ENCODE data around the gene FRMD4A. TPM values are rescaled to one million over a fixed set of nuclear protein-coding genes. Genes with fewer than 3 reads are reported as not detected.
"Not testable (repeated sequence)": the region's sequence is repeated elsewhere in the genome, so short reads cannot be mapped to it uniquely, and the experiment has no call there.

The FRMD4A gene
- total RNA-seq, 2 donors from 2014 or later, result 55.9 to 81.0 TPM

DNA sequence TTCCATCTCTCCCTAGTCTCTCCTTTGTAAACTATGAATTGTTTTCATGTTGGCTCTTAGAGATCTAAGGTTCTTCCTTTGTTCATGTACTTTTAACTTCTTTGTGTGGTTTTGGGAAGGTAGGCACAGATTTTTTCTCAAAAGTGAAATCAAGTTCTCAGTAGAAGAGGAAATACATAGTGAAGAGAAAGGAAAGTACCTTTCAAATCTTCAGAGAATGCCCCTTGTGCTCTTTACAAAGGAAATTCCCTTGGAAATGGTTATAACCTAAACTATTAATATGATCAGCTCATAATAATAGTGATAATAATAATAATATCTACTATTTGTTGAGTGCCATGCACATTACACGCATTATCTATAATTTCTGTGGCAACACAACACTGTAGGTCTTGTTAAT is 425.4 kb downstream of the FRMD4A start:
- no peak for ATAC-seq (ENCODE audit: insufficient number of reproducible peaks, low FRiP score, low read depth)
- H3K36me3 ChIP-seq, result no peaks in the 10 kb centered on the region
- TF ChIP-seq, protein P1, sequence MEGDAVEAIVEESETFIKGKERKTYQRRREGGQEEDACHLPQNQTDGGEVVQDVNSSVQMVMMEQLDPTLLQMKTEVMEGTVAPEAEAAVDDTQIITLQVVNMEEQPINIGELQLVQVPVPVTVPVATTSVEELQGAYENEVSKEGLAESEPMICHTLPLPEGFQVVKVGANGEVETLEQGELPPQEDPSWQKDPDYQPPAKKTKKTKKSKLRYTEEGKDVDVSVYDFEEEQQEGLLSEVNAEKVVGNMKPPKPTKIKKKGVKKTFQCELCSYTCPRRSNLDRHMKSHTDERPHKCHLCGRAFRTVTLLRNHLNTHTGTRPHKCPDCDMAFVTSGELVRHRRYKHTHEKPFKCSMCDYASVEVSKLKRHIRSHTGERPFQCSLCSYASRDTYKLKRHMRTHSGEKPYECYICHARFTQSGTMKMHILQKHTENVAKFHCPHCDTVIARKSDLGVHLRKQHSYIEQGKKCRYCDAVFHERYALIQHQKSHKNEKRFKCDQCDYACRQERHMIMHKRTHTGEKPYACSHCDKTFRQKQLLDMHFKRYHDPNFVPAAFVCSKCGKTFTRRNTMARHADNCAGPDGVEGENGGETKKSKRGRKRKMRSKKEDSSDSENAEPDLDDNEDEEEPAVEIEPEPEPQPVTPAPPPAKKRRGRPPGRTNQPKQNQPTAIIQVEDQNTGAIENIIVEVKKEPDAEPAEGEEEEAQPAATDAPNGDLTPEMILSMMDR (IDR thresholded peaks at IDR 0.05), result no peak
- H3K4me3 ChIP-seq, result no peak overlapping the region
- no peak overlapping the region for H3K27ac ChIP-seq
- H3K9me3 ChIP-seq, result no peaks in the 10 kb centered on the region
- H3K4me1 ChIP-seq (ENCODE audit: control insufficient read depth in 1 of 2, low read depth in 2 of 2), result no peaks in the 10 kb centered on the region
- H3K27me3 ChIP-seq (replicated peaks; ENCODE audit: insufficient read depth), result no peaks in the 10 kb centered on the region
- DNase-seq (ENCODE audit: low spot score), result no peak

DNA sequence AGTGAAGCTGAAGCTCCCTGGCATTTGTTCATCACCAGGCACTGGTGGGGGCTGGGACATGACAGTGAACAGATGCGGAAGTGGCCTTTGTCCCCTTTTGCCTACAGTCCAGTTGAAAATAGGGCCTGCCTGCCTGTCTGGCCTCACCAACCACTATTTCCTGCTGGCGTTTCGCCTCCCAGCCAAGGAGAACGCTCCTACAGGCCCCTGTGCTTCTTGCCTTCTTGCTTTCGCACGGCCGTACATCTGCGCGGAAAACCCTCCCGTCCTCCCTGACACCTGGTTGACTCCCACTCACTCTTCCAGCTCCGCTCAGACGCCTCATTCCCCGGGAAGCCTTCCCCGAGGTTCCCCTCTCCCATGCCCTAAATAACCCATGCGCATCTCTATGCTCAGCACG is 426.7 kb downstream of the FRMD4A start:
- Histone ChIP-seq H3K4me3 (no peak overlapping the region), H3K27me3 (replicated peaks; ENCODE audit: insufficient read depth) (no peaks in the 10 kb centered on the region), H3K27ac (no peak overlapping the region), H3K36me3 (no peaks in the 10 kb centered on the region), H3K9me3 (no peaks in the 10 kb centered on the region), H3K4me1 (ENCODE audit: control insufficient read depth in 1 of 2, low read depth in 2 of 2) (no peaks in the 10 kb centered on the region)
- ATAC-seq (ENCODE audit: insufficient number of reproducible peaks, low FRiP score, low read depth) (no peak), DNase-seq (ENCODE audit: low spot score) (no peak)
- TF ChIP-seq, protein P1 (IDR thresholded peaks at IDR 0.05), result no peak

DNA sequence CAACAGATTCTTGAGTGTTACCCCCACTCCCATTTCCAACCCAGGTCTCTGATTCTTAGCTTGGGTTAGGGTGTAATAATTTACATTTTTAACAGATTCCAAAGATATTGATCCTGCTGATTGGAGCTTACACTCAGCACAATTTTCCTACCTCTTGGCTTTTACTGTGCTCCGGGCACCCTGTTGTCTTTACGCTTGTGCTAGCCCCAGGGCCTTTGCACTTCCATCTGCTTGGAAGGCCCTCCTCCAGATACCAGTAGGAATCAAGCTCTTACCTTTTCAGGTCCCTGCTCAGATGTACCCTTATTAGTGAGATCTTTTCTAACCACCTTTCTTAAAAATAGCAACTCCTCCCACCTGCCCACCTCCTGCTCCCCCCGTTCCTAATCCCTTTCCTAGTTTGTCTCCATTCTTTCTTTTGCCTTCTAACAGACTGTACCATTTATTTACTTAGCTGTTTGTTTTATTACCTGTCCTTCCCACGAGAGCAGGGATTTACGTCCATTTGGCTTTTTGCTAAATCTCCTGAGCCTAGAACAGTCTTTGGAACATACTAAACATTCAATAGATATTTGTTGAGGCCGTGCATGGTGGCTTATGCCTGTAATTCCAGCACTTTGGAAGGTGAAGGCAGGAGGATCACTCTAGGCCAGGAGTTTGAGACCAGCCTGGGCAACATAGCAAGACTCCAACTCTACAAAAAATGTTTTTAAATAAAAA is 427.7 kb downstream of the FRMD4A start:
- ATAC-seq (ENCODE audit: insufficient number of reproducible peaks, low FRiP score, low read depth), result no peak
- H3K27ac ChIP-seq, result no peak overlapping the region

DNA sequence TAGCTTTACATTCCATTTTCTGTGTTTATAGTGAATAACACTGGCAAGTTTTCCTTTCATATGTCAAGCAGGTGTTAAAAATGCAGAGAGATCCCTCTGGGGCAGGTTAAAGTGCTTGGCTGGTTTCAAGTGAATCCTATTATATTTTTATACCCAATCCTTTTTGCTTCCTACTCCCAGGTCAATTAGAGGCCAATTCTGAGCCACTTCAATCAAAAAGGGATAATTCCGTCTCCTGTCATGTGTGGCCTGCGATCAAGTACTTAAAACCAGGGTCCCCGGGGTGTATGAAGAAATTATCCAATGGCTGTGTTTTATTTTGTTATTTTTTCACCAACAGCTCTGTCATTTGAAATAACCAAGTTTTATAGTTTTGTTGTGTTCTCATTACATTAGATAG is 430.8 kb downstream of the FRMD4A start:
- H3K4me3 ChIP-seq, result no peak overlapping the region
- H3K27me3 ChIP-seq (replicated peaks; ENCODE audit: insufficient read depth), result no peaks in the 10 kb centered on the region
- ATAC-seq (ENCODE audit: insufficient number of reproducible peaks, low FRiP score, low read depth) (no peak), DNase-seq (ENCODE audit: low spot score) (no peak)
- no peak overlapping the region for H3K27ac ChIP-seq
- H3K4me1 ChIP-seq (ENCODE audit: control insufficient read depth in 1 of 2, low read depth in 2 of 2), result no peaks in the 10 kb centered on the region
- TF ChIP-seq, protein P1 (IDR thresholded peaks at IDR 0.05), result no peak
- no peaks in the 10 kb centered on the region for H3K36me3 ChIP-seq
- no peaks in the 10 kb centered on the region for H3K9me3 ChIP-seq

More for the DNA sequence above, 427.7 kb downstream of the FRMD4A start:
- Histone ChIP-seq H3K27me3 (replicated peaks; ENCODE audit: insufficient read depth) (no peaks in the 10 kb centered on the region), H3K36me3 (no peaks in the 10 kb centered on the region), H3K4me1 (ENCODE audit: control insufficient read depth in 1 of 2, low read depth in 2 of 2) (no peaks in the 10 kb centered on the region), H3K9me3 (no peaks in the 10 kb centered on the region), H3K4me3 (no peak overlapping the region)
- no peak for DNase-seq (ENCODE audit: low spot score)
- TF ChIP-seq, protein P1 (IDR thresholded peaks at IDR 0.05), result no peak

DNA sequence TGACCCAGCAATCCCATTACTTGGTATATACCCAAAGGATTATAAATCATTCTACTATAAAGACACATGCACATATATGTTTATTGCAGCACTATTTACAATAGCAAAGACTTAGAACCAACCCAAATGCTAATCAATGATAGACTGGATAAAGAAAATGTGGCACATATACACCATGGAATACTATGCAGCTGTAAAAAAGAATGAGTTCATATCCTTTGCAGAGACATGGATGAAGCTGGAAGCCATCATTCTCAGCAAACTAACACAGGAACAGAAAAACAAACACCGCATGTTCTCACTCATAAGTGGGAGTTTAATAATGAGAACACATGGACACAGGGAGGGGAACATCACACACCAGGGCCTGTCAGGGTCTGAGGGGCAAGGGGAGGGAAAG is 434.6 kb downstream of the FRMD4A start:
- H3K4me1 ChIP-seq (ENCODE audit: control insufficient read depth in 1 of 2, low read depth in 2 of 2); H3K4me3 ChIP-seq; H3K27ac ChIP-seq; H3K27me3 ChIP-seq (replicated peaks; ENCODE audit: insufficient read depth); DNase-seq (ENCODE audit: low spot score); H3K36me3 ChIP-seq; ATAC-seq (ENCODE audit: insufficient number of reproducible peaks, low FRiP score, low read depth); H3K9me3 ChIP-seq: not testable (repeated sequence)
